Measurements from ENCODE around the gene RESF1.
"Not testable (repeated sequence)": the region's sequence is repeated elsewhere in the genome, so short reads cannot be mapped to it uniquely, and the experiment has no call there.

The RESF1 gene

GRCh38 chr12:31959161-31959700 is at the start of gene RESF1:
RESF1 (plus strand) TSS chr12:31959415; CDS start chr12:31980956, 21,541 bp downstream.
- Histone ChIP-seq H3K4me3 (peak within 1 kb of the TSS; percentile 53 to 86 (median 69)), H3K27ac (peak within 1 kb of the TSS; percentile 71 to 96 (median 91))

- Histone ChIP-seq H3K4me3 (no peak overlapping the region), H3K27ac (no peak overlapping the region)
Observed at GRCh38 chr12:31914927-31915326, 44.3 kb upstream of the RESF1 start.

GRCh38 chr12:31915446-31915845 is 43.8 kb upstream of the RESF1 start:
- Histone ChIP-seq H3K4me3 (no peak overlapping the region), H3K27ac (no peak overlapping the region)

- Histone ChIP-seq H3K4me3 (no peak overlapping the region), H3K27ac (no peak overlapping the region)
Observed at GRCh38 chr12:31922341-31923062, 36.7 kb upstream of the RESF1 start.

GRCh38 chr12:31923063-31923412 is 36.2 kb upstream of the RESF1 start:
- Histone ChIP-seq H3K4me3 (no peak overlapping the region), H3K27ac (no peak overlapping the region)

- no peak overlapping the region for H3K4me3 ChIP-seq
- peak overlapping the region in 8 of 21 experiments; percentile 15 to 91 (median 72) for H3K27ac ChIP-seq
Observed at GRCh38 chr12:31928246-31929026, 30.8 kb upstream of the RESF1 start.

GRCh38 chr12:31929027-31929526 is 30.1 kb upstream of the RESF1 start:
- Histone ChIP-seq H3K4me3 (no peak overlapping the region), H3K27ac (peak overlapping the region in 7 of 21 experiments; percentile 15 to 91 (median 74))

GRCh38 chr12:31931796-31932715 is 27.2 kb upstream of the RESF1 start:
- H3K27ac ChIP-seq = peak overlapping the region in 1 of 21 experiments; percentile 46
- H3K4me3 ChIP-seq = no peak overlapping the region

- H3K27ac ChIP-seq = no peak overlapping the region
Observed at GRCh38 chr12:31944299-31944698, 14.9 kb upstream of the RESF1 start.

GRCh38 chr12:31947971-31948370 is 11.2 kb upstream of the RESF1 start:
- no peak overlapping the region for H3K4me3 ChIP-seq
- H3K27ac ChIP-seq = no peak overlapping the region

More at GRCh38 chr12:31944299-31944698, 14.9 kb upstream of the RESF1 start:
- H3K4me3 ChIP-seq = no peak overlapping the region

GRCh38 chr12:31948697-31949359 is 10.4 kb upstream of the RESF1 start:
- not testable (repeated sequence) for H3K27ac ChIP-seq, H3K4me3 ChIP-seq

GRCh38 chr12:31950088-31950487 is 9.1 kb upstream of the RESF1 start:
- Histone ChIP-seq H3K27ac (no peak overlapping the region), H3K4me3 (no peak overlapping the region)

GRCh38 chr12:31950492-31950891 is 8.7 kb upstream of the RESF1 start:
- H3K4me3 ChIP-seq = no peak overlapping the region
- H3K27ac ChIP-seq = no peak overlapping the region

GRCh38 chr12:31951008-31951407 is 8.2 kb upstream of the RESF1 start:
- no peak overlapping the region for H3K27ac ChIP-seq
- H3K4me3 ChIP-seq = no peak overlapping the region

- H3K27ac ChIP-seq = no peak overlapping the region
Observed at GRCh38 chr12:31951939-31952338, 7.3 kb upstream of the RESF1 start.

GRCh38 chr12:31952418-31952817 is 6.8 kb upstream of the RESF1 start:
- Histone ChIP-seq H3K27ac (no peak overlapping the region), H3K4me3 (no peak overlapping the region)

More at GRCh38 chr12:31951939-31952338, 7.3 kb upstream of the RESF1 start:
- no peak overlapping the region for H3K4me3 ChIP-seq

- Histone ChIP-seq H3K27ac (no peak overlapping the region), H3K4me3 (no peak overlapping the region)
Observed at GRCh38 chr12:31954925-31955858, 4.0 kb upstream of the RESF1 start.
